ENCODE results near the gene RTP5.

The RTP5 gene

DNA sequence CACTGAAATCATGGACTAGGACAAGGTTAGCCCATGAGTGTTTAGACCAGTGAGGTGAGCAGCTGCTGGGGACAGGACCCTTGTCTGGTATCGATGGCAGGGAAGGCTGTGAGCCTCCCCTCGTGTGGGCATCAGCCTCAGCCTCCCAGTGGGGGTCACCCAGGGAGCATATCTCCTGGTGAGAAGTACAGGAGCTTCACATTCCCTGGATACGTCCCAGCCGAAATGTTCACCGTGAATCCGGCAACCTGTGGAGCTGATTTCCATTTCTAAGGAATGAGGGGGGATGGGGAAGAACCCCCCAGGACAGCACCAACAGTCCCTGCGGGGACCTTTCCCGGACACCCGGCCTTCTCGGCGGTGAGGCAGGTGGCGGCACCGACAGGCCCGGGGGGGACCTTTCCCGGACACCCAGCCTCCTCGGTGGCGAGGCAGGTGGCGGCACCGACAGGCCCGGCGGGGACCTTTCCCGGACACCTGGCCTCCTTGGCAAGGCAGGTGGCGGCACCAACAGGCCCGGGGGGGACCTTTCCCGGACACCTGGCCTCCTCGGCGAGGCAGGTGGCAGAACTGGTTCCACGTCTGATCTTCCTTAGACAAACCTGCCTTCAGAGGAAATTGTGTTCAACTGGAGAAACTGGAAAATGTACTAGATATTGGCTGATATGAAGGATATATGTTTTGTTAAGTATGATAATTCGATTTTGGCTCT is 21.2 kb downstream of the RTP5 start:
- DNase-seq = peak; percentile 81

- peak; percentile 52 for DNase-seq
Observed at GRCh38 chr2:241891315-241891987, 21.9 kb downstream of the RTP5 start.

GRCh38 chr2:241891988-241892298 is 22.4 kb downstream of the RTP5 start:
- DNase-seq = no peak

DNA sequence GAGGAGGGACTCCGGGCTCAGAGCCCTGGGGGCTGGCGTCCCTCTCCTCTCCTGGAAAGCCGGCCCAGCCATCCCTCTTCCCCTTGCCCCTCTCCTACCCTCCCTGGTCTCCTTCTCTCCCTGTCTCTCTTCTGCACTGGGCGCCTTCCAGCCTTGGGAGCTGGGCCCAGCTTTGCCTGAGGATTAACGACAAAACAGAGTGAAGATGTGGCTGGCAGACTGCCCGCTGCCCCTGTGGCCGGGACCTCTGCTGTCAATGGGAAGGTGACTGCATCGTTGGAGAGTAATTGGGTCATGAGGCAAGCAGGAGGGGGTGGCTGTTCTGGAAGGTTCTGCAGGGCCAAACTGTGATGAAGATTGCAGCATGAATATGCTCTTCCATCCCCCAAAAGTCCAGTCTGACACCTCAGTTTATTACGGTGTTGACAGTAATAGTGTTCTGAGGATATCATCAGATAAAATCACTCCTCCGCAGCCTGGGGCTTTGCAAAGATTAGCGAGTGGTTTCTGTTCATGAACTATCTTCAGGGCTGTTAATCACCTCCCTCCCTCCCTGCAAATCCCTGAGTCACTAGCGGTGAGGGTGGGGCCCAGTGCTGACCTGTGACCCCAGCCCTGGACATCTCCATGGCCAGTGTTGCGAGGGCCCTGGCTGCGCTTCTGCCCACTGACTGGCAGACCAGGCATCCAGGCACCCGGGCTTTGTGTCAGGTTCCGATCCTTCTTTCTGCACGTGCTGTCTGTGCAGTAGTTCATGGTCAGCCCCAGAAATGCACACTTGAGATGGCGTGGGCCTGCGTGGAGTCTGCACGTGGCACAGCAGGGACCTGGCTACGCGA is 23.0 kb downstream of the RTP5 start:
- DNase-seq = no peak

GRCh38 chr2:241893265-241893664 is 23.7 kb downstream of the RTP5 start:
- DNase-seq = no peak

GRCh38 chr2:241894056-241894641 is 24.6 kb downstream of the RTP5 start:
- no peak for DNase-seq

- no peak for DNase-seq
Observed at GRCh38 chr2:241894681-241895426, 25.3 kb downstream of the RTP5 start.

DNA sequence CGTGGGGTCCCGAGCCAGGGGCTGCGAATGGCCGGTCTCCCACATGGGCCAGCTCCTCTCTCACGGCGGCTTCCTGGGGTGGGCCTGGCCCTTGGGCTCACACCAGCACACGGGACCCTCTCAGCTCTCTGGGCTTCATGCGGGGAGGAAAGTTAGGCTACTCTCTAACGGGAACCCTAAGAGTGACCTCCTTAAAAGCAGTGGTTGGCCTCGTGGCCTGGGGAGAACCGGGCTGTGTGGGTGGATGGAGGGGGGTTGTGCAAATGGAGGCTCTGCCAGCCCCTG is 25.8 kb downstream of the RTP5 start:
- DNase-seq = no peak

DNA sequence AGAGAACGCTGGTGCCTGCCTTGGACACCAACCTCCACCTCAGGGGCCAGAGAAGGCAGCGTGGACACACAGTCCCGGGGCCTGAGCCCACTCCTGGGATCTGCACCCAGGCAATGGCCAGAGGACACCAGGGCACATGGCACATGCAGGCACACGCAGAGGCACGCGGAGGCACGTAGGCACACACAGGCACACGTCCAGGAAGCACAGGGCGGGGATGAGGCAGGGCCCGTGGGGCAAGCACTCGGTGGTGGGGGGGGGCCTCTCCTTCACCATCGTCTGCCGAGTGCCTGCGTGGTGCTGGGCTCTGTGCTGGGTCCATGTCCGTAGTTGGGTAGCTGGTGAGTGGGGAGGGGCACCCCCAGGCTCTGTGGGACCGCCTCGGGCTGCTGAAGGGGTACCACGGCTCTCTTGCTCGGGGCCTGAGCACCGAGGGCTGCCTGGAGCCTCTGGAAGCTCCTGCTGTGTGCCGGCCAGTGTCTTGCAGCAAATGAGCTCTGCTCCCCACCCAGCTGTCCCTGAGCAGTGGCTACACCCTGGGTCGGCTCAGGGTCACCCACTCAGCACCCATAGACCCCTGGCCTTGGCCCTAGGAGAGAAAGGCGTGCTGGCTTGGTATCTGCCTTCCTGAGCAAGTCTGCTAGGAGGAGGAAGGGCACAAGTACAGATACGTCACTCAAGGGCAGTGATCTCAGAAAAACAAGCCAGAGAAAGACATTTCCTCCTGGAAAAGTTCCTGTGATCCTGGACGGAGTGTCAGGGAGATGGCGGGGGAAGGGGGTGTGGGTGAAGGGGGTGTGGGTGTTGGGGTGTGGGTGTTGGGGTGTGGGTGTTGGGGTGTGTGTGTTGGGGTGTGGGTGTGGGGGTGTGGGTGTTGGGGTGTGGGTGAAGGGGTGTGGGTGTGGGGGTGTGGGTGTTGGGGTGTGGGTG is 26.4 kb downstream of the RTP5 start:
- no peak for DNase-seq

GRCh38 chr2:241896746-241897201 is 27.2 kb downstream of the RTP5 start:
- DNase-seq = no peak

GRCh38 chr2:241897231-241897916 is 27.8 kb downstream of the RTP5 start:
- no peak for DNase-seq

DNA sequence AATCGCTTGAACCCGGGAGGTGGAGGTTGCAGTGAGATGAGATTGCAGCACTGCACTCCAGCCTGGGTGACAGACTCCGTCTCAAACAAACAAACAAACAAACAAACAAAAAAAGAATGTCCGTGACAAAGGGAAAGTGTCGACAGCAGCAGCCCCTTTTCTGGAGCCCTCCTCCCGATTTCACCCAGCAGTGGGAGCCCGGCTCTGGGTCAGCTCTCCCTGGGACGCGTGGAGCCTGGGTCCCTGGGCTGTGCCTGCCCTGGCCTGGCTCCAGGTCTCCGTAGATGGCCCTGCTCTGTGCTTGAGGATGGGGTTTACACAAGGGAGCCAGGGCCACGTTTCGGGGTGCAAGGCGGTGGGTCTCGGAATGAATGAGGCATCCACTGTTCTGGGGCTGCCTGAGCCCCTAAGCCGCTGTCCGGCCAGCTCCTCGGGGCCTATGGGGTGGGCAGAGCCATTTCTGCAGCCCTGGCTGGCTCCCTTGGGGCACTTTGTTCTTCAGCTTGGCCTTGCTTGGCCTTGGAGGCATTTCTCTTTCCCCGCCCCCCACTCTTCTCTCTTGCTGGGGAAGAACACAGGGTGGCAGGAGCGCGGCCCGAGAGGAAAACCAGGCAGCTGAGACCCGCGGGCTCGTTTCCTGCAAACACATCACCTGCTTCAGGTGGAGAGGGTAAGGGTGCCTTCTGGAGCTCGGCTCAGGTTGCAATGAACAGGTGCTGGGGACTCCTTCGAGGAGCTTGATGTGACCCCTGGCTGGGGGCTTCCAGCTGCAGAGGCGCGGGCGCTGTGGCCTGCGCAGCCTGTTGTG is 29.1 kb downstream of the RTP5 start:
- DNase-seq = peak; percentile 90

DNA sequence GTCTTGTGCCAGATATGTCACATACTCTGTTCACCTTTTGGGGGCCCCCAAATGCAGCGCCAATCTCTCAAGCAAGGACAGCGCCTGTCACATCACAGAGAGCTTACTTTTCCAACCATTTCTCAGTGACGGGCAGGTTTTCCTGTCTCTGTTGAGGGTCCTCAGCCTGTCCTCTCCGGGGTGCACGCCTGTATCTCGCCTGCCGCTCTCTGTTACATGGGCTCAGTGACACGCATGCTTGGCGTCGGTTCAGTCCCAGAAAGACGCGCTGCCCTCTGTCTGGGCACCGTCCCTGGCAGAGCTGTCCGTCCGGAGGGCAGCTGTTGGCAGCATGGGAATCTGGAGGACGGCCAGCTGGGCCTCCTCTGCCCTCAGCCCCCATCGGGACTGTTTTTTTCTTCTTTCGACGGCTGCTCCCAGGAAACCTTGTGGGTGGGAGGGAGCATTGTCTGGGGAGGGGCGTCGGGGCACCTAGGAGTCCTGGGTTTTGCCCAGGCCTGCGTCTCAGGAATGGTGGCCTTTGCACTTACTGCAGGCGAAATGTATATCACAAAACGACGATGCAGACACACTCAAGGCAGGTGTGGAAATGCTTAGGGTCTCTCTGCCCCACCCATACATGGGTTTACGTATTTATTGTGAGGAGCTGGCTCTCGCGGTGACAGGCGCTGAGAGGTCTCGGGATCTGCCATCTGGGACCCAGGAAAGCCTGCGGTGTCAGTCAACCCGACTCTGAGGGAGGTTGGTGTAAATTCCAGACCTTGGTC is 30.9 kb downstream of the RTP5 start:
- no peak for DNase-seq

DNA sequence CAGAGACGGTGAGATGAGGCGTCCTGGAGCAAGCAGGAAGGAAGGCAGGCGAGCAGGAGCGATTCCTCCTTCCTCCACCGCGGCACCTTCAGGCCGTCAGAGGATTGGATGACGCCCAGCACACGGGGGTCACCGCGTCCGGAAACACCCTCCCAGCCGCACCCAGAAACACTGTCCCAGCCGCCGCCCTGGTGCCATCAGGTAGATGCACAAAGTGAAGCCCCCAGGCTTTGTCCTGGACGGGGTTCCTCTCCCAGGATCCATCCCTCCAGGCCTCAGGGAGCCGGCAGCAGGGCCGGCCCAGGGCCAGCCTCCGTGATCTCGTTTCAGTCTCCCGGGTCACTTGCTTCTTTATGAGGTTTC is 31.5 kb downstream of the RTP5 start:
- no peak for DNase-seq

GRCh38 chr2:241901500-241902351 is 32.2 kb downstream of the RTP5 start:
- DNase-seq = no peak

- DNase-seq = no peak
Observed at GRCh38 chr2:241902357-241902991, 32.9 kb downstream of the RTP5 start.

GRCh38 chr2:241903121-241904010 is 33.8 kb downstream of the RTP5 start:
- no peak for DNase-seq
